ENCODE results near the gene GID4. TPM values are rescaled to one million over a fixed set of nuclear protein-coding genes. Genes with fewer than 3 reads are reported as not detected.

GID4 gene
- total RNA-seq, 2 donors from 2014 or later, result 11.0 to 19.1 TPM

DNA sequence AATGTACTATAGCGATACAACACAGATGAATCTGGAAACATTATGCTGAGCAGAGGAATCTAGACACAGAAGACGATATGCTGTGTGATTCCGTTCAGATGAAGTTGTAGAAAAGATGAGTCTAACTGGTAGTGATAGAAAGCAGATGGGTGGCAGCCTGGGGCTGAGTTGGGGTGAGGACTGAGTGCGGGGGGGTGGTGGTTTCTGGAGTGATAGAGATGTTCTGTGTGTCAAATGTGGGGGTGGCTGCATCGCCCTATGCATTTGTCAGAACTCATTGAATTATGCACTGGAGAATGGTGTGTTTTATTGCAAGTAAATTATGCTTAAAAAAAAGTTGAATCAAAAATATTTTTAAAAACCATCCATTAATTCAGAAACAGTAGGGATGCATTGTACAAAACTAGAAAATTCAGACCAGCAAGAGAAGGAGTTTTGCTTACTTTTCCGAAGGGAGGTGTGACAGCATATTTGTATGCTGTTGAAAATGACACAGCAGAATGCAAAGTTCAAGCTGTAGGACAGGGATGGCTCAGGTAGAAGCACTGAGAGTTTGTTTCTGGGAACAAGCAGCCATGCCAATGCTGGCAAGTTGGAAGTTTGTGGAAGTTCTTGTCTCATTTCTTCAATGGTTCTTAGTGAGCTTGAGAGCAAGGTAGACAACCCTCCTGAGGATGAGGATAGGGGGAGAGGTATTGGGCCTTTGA lies 35.5 kb downstream of the GID4 start:
- WGBS, result 80% methylated on average over 6 of the region's 6 CpGs
- TF ChIP-seq POLR2AphosphoS5 (IDR thresholded peaks at IDR 0.05) (no peak), POLR2A (IDR thresholded peaks at IDR 0.05) (no peak)
- TF ChIP-seq, protein P1, sequence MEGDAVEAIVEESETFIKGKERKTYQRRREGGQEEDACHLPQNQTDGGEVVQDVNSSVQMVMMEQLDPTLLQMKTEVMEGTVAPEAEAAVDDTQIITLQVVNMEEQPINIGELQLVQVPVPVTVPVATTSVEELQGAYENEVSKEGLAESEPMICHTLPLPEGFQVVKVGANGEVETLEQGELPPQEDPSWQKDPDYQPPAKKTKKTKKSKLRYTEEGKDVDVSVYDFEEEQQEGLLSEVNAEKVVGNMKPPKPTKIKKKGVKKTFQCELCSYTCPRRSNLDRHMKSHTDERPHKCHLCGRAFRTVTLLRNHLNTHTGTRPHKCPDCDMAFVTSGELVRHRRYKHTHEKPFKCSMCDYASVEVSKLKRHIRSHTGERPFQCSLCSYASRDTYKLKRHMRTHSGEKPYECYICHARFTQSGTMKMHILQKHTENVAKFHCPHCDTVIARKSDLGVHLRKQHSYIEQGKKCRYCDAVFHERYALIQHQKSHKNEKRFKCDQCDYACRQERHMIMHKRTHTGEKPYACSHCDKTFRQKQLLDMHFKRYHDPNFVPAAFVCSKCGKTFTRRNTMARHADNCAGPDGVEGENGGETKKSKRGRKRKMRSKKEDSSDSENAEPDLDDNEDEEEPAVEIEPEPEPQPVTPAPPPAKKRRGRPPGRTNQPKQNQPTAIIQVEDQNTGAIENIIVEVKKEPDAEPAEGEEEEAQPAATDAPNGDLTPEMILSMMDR (IDR thresholded peaks at IDR 0.05), result no peak
- H3K36me3 ChIP-seq, result no peaks in the 10 kb centered on the region
- no peaks in the 10 kb centered on the region for H3K9me3 ChIP-seq
- H3K4me3 ChIP-seq, result no peak overlapping the region
- DNase-seq (ENCODE audit: low spot score), result no peak
- no peak overlapping the region for H3K27ac ChIP-seq
- H3K4me1 ChIP-seq (replicated peaks), result no peaks in the 10 kb centered on the region
- no peaks in the 10 kb centered on the region for H3K27me3 ChIP-seq (replicated peaks; ENCODE audit: insufficient read depth)
- intact Hi-C loops (cut with DNase I), result no loop called here

DNA sequence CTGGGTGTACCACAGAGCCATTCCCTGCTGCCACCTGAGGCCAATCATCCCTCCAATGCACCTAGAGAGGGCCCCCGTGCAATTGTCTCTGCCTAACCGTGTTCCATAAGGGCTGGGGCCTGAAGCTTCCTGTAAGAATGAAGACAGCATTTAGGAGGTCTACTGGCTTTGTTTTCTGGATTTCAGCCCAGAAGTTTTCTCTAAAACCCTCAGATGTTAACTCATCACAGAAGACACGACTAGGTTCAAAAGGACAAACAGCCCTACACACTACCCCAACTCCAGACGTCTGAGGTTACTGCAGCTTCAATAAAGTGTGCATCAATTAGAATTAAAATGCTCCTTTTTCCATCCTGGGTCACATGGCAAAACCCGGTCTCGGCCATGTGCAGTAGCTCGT lies 37.7 kb downstream of the GID4 start:
- intact Hi-C loops (cut with DNase I), result no loop called here
- H3K9me3 ChIP-seq, result no peaks in the 10 kb centered on the region
- TF ChIP-seq, protein P1 (IDR thresholded peaks at IDR 0.05), result no peak
- TF ChIP-seq POLR2AphosphoS5 (IDR thresholded peaks at IDR 0.05) (no peak), POLR2A (IDR thresholded peaks at IDR 0.05) (no peak)
- 58% methylated on average over 7 of the region's 7 CpGs for WGBS
- no peaks in the 10 kb centered on the region for H3K36me3 ChIP-seq
- no peaks in the 10 kb centered on the region for H3K27me3 ChIP-seq (replicated peaks; ENCODE audit: insufficient read depth)
- no peak overlapping the region for H3K27ac ChIP-seq
- H3K4me1 ChIP-seq (replicated peaks), result no peaks in the 10 kb centered on the region
- H3K4me3 ChIP-seq, result no peak overlapping the region
- DNase-seq (ENCODE audit: low spot score), result no peak

DNA sequence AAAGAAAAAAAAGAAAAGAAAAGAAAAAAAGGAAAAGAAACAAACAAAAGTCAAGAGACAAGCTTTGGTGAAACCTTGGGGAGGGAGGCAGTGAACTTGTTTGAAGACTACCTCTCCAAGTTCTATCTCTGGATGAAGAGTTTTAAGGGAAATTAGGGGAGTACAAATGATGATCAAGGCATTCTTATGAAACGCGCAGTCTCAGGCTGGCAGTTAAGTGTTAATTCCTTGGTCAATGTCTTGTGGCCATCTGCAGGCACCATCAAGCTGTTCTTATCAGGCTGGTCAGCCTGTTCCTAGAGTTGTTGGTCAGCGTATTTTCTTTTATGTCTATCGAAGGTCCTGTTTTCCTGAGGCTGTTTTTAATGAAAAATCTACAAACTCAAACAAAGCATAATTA lies 40.3 kb downstream of the GID4 start:
- intact Hi-C loops (cut with DNase I), result no loop called here
- TF ChIP-seq POLR2AphosphoS5 (IDR thresholded peaks at IDR 0.05) (no peak), POLR2A (IDR thresholded peaks at IDR 0.05) (no peak)
- TF ChIP-seq, protein P1 (IDR thresholded peaks at IDR 0.05), result no peak
- Histone ChIP-seq H3K36me3 (no peaks in the 10 kb centered on the region), H3K4me1 (replicated peaks) (no peaks in the 10 kb centered on the region), H3K4me3 (no peak overlapping the region), H3K27ac (no peak overlapping the region), H3K9me3 (no peaks in the 10 kb centered on the region), H3K27me3 (replicated peaks; ENCODE audit: insufficient read depth) (no peaks in the 10 kb centered on the region)
- DNase-seq (ENCODE audit: low spot score), result no peak
- WGBS, result 66% methylated on average over 4 of the region's 4 CpGs

DNA sequence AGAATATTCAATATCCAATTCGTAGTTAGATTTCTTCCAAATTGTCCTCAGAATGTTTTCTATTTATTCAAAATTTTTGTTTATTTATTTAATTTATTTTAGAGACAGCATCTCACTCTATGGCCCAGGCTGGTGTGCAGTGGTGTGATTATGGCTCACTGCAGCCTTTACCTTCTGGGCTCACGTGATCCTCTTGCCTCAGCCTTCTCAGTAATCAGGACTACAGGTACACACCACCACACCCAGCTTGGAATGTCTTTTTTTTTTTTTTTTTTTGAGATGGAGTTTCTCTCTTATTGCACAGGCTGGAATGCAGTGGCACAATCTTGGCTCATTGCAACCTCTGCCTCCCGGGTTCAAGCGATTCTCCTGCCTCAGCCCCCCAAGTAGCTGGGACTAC lies 45.0 kb downstream of the GID4 start:
- Histone ChIP-seq H3K4me3 (no peak overlapping the region), H3K36me3 (no peaks in the 10 kb centered on the region), H3K4me1 (replicated peaks) (no peaks in the 10 kb centered on the region), H3K27ac (no peak overlapping the region), H3K9me3 (no peaks in the 10 kb centered on the region), H3K27me3 (replicated peaks; ENCODE audit: insufficient read depth) (no peaks in the 10 kb centered on the region)
- TF ChIP-seq POLR2AphosphoS5 (IDR thresholded peaks at IDR 0.05) (no peak), POLR2A (IDR thresholded peaks at IDR 0.05) (no peak)
- TF ChIP-seq, protein P1 (IDR thresholded peaks at IDR 0.05), result no peak
- intact Hi-C loops (cut with DNase I), result no loop called here
- DNase-seq (ENCODE audit: low spot score), result no peak
- 78% methylated on average over 4 of the region's 4 CpGs for WGBS
